Measurements from ENCODE around the gene RPL29. TPM values are rescaled to one million over a fixed set of nuclear protein-coding genes. Genes with fewer than 3 reads are reported as not detected.

The RPL29 gene
- total and polyA plus RNA-seq, 8 donors: 643 to 1,829 (median 1,063) TPM

- H3K4me1 ChIP-seq: no peaks in the 10 kb centered on the region
- no peaks in the 10 kb centered on the region for H3K36me3 ChIP-seq
- ATAC-seq (no peak), DNase-seq (peak in 1 of 6 donors; percentile 6), FAIRE-seq (no peak)
- WGBS, 2 donors: 70 to 80% methylated on average over 7 to 8 of the region's 8 CpGs
- no peak for TF ChIP-seq CTCF (IDR thresholded peaks at IDR 0.05)
- H3K9me3 ChIP-seq: no peaks in the 10 kb centered on the region
- no peak overlapping the region for H3K27ac ChIP-seq
- H3K4me3 ChIP-seq: no peak overlapping the region
- intact Hi-C loops (cut with DNase I): no loop called here
- no peaks in the 10 kb centered on the region for H3K27me3 ChIP-seq
Observed at GRCh38 chr3:52040600-52040999, 44.9 kb upstream of the RPL29 start.

GRCh38 chr3:52039846-52040245 lies 44.2 kb upstream of the RPL29 start:
- intact Hi-C loops (cut with DNase I): no loop called here
- Histone ChIP-seq H3K4me3 (no peak overlapping the region), H3K9me3 (no peaks in the 10 kb centered on the region), H3K27ac (peak overlapping the region in 2 of 4 donors; percentile 22 to 61), H3K27me3 (no peaks in the 10 kb centered on the region), H3K36me3 (no peaks in the 10 kb centered on the region), H3K4me1 (no peaks in the 10 kb centered on the region)
- ATAC-seq (peak; percentile 72 to 88 (median 81)), FAIRE-seq (no peak), DNase-seq (peak in 5 of 6 donors; percentile 49 to 86 (median 71))
- WGBS, 2 donors: 38 to 44% methylated on average over 14 to 17 of the region's 17 CpGs
- TF ChIP-seq CTCF (IDR thresholded peaks at IDR 0.05): no peak

GRCh38 chr3:52039426-52039825 lies 43.7 kb upstream of the RPL29 start:
- 65 to 80% methylated on average over 4 of the region's 4 CpGs for WGBS, 2 donors
- intact Hi-C loops (cut with DNase I): no loop called here
- no peak for FAIRE-seq

DNA sequence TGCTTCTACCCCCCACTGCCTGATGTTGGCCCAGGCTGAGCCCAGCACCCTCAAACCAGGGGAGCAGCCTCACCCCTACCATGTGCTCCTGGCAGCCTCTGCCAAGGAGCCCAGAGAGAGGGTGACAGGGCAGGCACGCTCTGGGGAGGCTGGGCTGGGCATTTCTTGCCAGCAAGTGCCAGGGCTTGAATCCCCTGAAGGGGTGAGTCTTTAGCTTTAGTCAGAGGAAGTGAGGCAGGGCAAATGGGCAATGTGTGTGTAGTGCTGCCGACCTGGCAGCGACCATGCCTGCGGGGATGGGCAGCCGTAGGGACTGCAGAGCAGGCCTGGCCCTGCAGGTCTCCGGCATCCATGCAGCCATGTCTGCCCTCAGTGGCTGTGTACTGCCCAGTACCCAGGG lies 42.5 kb upstream of the RPL29 start:
- ATAC-seq: no peak
- FAIRE-seq: no peak
- Histone ChIP-seq H3K4me3 (no peak overlapping the region), H3K27ac (no peak overlapping the region), H3K27me3 (no peaks in the 10 kb centered on the region), H3K36me3 (no peaks in the 10 kb centered on the region), H3K9me3 (no peaks in the 10 kb centered on the region), H3K4me1 (no peaks in the 10 kb centered on the region)
- 80 to 81% methylated on average over 6 of the region's 6 CpGs for WGBS, 2 donors
- TF ChIP-seq CTCF (IDR thresholded peaks at IDR 0.05): no peak
- DNase-seq: no peak
- intact Hi-C loops (cut with DNase I): no loop called here

More at GRCh38 chr3:52039426-52039825, 43.7 kb upstream of the RPL29 start:
- H3K4me1 ChIP-seq: no peaks in the 10 kb centered on the region
- H3K36me3 ChIP-seq: no peaks in the 10 kb centered on the region
- no peaks in the 10 kb centered on the region for H3K27me3 ChIP-seq
- no peak for ATAC-seq
- H3K27ac ChIP-seq: peak overlapping the region in 2 of 4 donors; percentile 22 to 61
- H3K9me3 ChIP-seq: no peaks in the 10 kb centered on the region
- peak in 1 of 6 donors; percentile 7 for DNase-seq
- no peak for TF ChIP-seq CTCF (IDR thresholded peaks at IDR 0.05)
- H3K4me3 ChIP-seq: no peak overlapping the region

- ATAC-seq (no peak), FAIRE-seq (no peak), DNase-seq (no peak)
- intact Hi-C loops (cut with DNase I): no loop called here
- Histone ChIP-seq H3K27me3 (no peaks in the 10 kb centered on the region), H3K36me3 (no peaks in the 10 kb centered on the region), H3K4me3 (no peak overlapping the region), H3K4me1 (no peaks in the 10 kb centered on the region), H3K27ac (no peak overlapping the region), H3K9me3 (no peaks in the 10 kb centered on the region)
- WGBS, 2 donors: 87 to 89% methylated on average over 2 to 4 of the region's 4 CpGs
- no peak for TF ChIP-seq CTCF (IDR thresholded peaks at IDR 0.05)
Observed at GRCh38 chr3:52037291-52037690, 41.6 kb upstream of the RPL29 start.
